Thyroid gland (tissue), 4 donors: ENCODE results near the gene DNAH12. TPM values are rescaled to one million over a fixed set of nuclear protein-coding genes. Genes with fewer than 3 reads are reported as not detected.
A peak's percentile ranks its signal among the peaks of the same experiment; 100 is the strongest.
"Not testable (repeated sequence)": the region's sequence is repeated elsewhere in the genome, so short reads cannot be mapped to it uniquely, and the experiment has no call there.

Experiments
- DNase-seq, 2 donors: peaks; one replicate each; pipeline ENCODE4 v3.0.0-alpha.2; 2019
- H3K27ac ChIP-seq, 3 donors: fragments of 200-600 bp; sonication (generic); 1 replicate in 2 of 3; 2 replicates in 1 of 3; pipeline ENCODE4 v1.5.1; 2016 to 2019; ENCODE audit warnings: mild to moderate bottlenecking in 1 of 3, moderate library complexity in 1 of 3
- H3K27me3 ChIP-seq: fragments of 200-600 bp; sonication (generic); one replicate; pipeline ENCODE4 v1.5.1; 2019
- H3K36me3 ChIP-seq, 2 donors: fragments of 200-600 bp; sonication (generic); one replicate each; pipeline ENCODE4 v1.5.1; 2016 to 2019
- H3K4me1 ChIP-seq, 2 donors: fragments of 200-600 bp; sonication (generic); one replicate each; pipeline ENCODE4 v1.5.1; 2017 to 2019
- H3K4me3 ChIP-seq, 3 donors: fragments of 200-600 bp; sonication (generic); replicated peaks in 1 of 3; 1 replicate in 2 of 3; 2 replicates in 1 of 3; pipeline ENCODE4 v1.5.1; 2016; ENCODE audit warnings: mild to moderate bottlenecking in 1 of 3
- H3K9me3 ChIP-seq: fragments of 200-600 bp; sonication (generic); one replicate; pipeline ENCODE4 v1.5.1; 2017
- CTCF ChIP-seq, 6 experiments: fragments of 200-600 bp in 3 of 6; fragments of 450-650 bp in 3 of 6; sonication (generic) in 3 of 6; IDR thresholded peaks; one replicate each; pipeline ENCODE4 v1.5.1; 2016 to 2019; ENCODE audit warnings: antibody characterized with exemption in 6 of 6, mild to moderate bottlenecking in 2 of 6, inconsistent platforms in 1 of 6, moderate library complexity in 1 of 6
- POLR2A ChIP-seq, 2 donors: fragments of 450-650 bp; IDR thresholded peaks; one replicate each; pipeline ENCODE4 v1.6.1; 2017; ENCODE audit warnings: antibody characterized with exemption in 2 of 2, mild to moderate bottlenecking in 2 of 2, moderate library complexity in 1 of 2
- WGBS, 2 donors: methylation state at CpG; one replicate each; pipeline ENCODE4 v1.1.5; 2017; 5-methylcytosine and 5-hydroxymethylcytosine counted together
- intact Hi-C: fragments of 100-400 bp; cut with DNase I; formaldehyde crosslinking; loops from one replicate; pipeline ENCODE4 v1.15.1; 2023
- total RNA-seq, 4 donors: library from RNA; depleted of rRNA; stranded (reverse); fragments of >200 nt; gene quantifications; one replicate each; pipeline ENCODE4 v1.2.3, GENCODE V29; 2016

Gene DNAH12
- total RNA-seq, 4 donors from 2014 or later, result 0.04 to 0.98 (median 0.19) TPM

- Histone ChIP-seq H3K27ac (no peak overlapping the region), H3K9me3 (no peaks in the 10 kb centered on the region), H3K36me3 (no peaks in the 10 kb centered on the region), H3K4me1 (peaks cover 0 to 9% of the 10 kb centered on the region in 2 donors), H3K27me3 (no peaks in the 10 kb centered on the region), H3K4me3 (no peak overlapping the region)
- WGBS, 2 donors, result 62 to 65% methylated on average over 14 of the region's 14 CpGs
- intact Hi-C loops, result no loop called here
- TF ChIP-seq CTCF (IDR thresholded peaks at IDR 0.05) (no peak), POLR2A (IDR thresholded peaks at IDR 0.05) (no peak)
- DNase-seq, result no peak
Measured at GRCh38 chr3:57451150-57451846, 92.8 kb downstream of the DNAH12 start.

- intact Hi-C loops, H3K27me3 ChIP-seq, H3K27ac ChIP-seq, DNase-seq, H3K36me3 ChIP-seq, H3K4me3 ChIP-seq, H3K9me3 ChIP-seq: not testable (repeated sequence)
- WGBS, 2 donors, result 98% methylated on average over 16 to 20 of the region's 33 CpGs
- peaks cover 0 to 12% of the 10 kb centered on the region in 2 donors for H3K4me1 ChIP-seq
Measured at GRCh38 chr3:57449276-57449847, 94.8 kb downstream of the DNAH12 start.

GRCh38 chr3:57448489-57448888 is 95.7 kb downstream of the DNAH12 start:
- H3K27me3 ChIP-seq, H3K27ac ChIP-seq, H3K9me3 ChIP-seq, DNase-seq, H3K4me3 ChIP-seq, intact Hi-C loops, H3K36me3 ChIP-seq: not testable (repeated sequence)
- H3K4me1 ChIP-seq, result peaks cover 0 to 12% of the 10 kb centered on the region in 2 donors
- WGBS, 2 donors, result 85 to 93% methylated on average over 5 of the region's 5 CpGs

- no peaks in the 10 kb centered on the region for H3K9me3 ChIP-seq
- peak; percentile 5 to 27 for DNase-seq
- intact Hi-C loops, result no loop called here
- 42 to 46% methylated on average over 1 of the region's 1 CpG for WGBS, 2 donors
- no peaks in the 10 kb centered on the region for H3K27me3 ChIP-seq
- H3K27ac ChIP-seq, result no peak overlapping the region
- H3K4me1 ChIP-seq, result peaks cover 0 to 11% of the 10 kb centered on the region in 2 donors
- TF ChIP-seq CTCF (IDR thresholded peaks at IDR 0.05) (no peak), POLR2A (IDR thresholded peaks at IDR 0.05) (no peak)
- H3K4me3 ChIP-seq, result no peak overlapping the region
- no peaks in the 10 kb centered on the region for H3K36me3 ChIP-seq
Measured at GRCh38 chr3:57446318-57446841, 97.8 kb downstream of the DNAH12 start.

- H3K4me1 ChIP-seq, result peaks cover 0 to 5% of the 10 kb centered on the region in 2 donors
- no peak overlapping the region for H3K4me3 ChIP-seq
- no peaks in the 10 kb centered on the region for H3K36me3 ChIP-seq
- intact Hi-C loops, result no loop called here
- TF ChIP-seq POLR2A (IDR thresholded peaks at IDR 0.05), result no peak
- TF ChIP-seq CTCF (IDR thresholded peaks at IDR 0.05), result no peak
- H3K27me3 ChIP-seq, result no peaks in the 10 kb centered on the region
- H3K27ac ChIP-seq, result no peak overlapping the region
- no peak for DNase-seq
- WGBS, 2 donors, result 94 to 96% methylated on average over 5 of the region's 5 CpGs
- H3K9me3 ChIP-seq, result no peaks in the 10 kb centered on the region
Measured at GRCh38 chr3:57444469-57444868, 99.7 kb downstream of the DNAH12 start.

- intact Hi-C loops, H3K4me1 ChIP-seq, DNase-seq, H3K27me3 ChIP-seq, H3K4me3 ChIP-seq, H3K27ac ChIP-seq, H3K9me3 ChIP-seq, H3K36me3 ChIP-seq: not testable (repeated sequence)
Measured at GRCh38 chr3:57440144-57440543, 104.0 kb downstream of the DNAH12 start.

GRCh38 chr3:57438460-57438859 is 105.7 kb downstream of the DNAH12 start:
- H3K4me3 ChIP-seq, H3K4me1 ChIP-seq, H3K27ac ChIP-seq, H3K27me3 ChIP-seq, DNase-seq, intact Hi-C loops, H3K36me3 ChIP-seq, H3K9me3 ChIP-seq: not testable (repeated sequence)
- WGBS, 2 donors, result 91 to 97% methylated on average over 7 of the region's 7 CpGs
